Peyer's patch (tissue), 4 donors: ENCODE data around the gene CBX1. TPM values are rescaled to one million over a fixed set of nuclear protein-coding genes. Genes with fewer than 3 reads are reported as not detected.
A peak's percentile ranks its signal among the peaks of the same experiment; 100 is the strongest.

Experiments used
- DNase-seq, 3 donors: peaks; one replicate each; pipeline ENCODE4 v3.0.0-alpha.2; 2017 to 2019
- H3K27ac ChIP-seq, 4 donors: fragments of 200-600 bp; sonication (generic); one replicate each; pipeline ENCODE4 v1.5.1; 2016 to 2019
- H3K27me3 ChIP-seq, 2 donors: fragments of 200-600 bp; sonication (generic); one replicate each; pipeline ENCODE4 v1.5.1; 2019
- H3K36me3 ChIP-seq, 3 donors: fragments of 200-600 bp; sonication (generic); one replicate each; pipeline ENCODE4 v1.5.1; 2016 to 2019
- H3K4me1 ChIP-seq, 4 donors: fragments of 200-600 bp; sonication (generic); one replicate each; pipeline ENCODE4 v1.5.1; 2016 to 2019
- H3K4me3 ChIP-seq, 4 donors: fragments of 200-600 bp; sonication (generic); 1 replicate in 3 of 4; 2 replicates in 1 of 4; pipeline ENCODE4 v1.5.1; 2016 to 2019; ENCODE audit warnings: mild to moderate bottlenecking in 1 of 4
- H3K9me3 ChIP-seq, 4 donors: fragments of 200-600 bp; sonication (generic); one replicate each; pipeline ENCODE4 v1.5.1; 2016 to 2019; ENCODE audit warnings: mild to moderate bottlenecking in 1 of 4
- POLR2A ChIP-seq, 2 donors: fragments of 450-650 bp; IDR thresholded peaks; one replicate each; pipeline ENCODE4 v1.5.1; 2017; ENCODE audit warnings: antibody characterized with exemption in 2 of 2, mild to moderate bottlenecking in 2 of 2, moderate library complexity in 2 of 2
- total RNA-seq, 4 donors: library from RNA; depleted of rRNA; stranded (reverse); fragments of >200 nt; gene quantifications; one replicate each; pipeline ENCODE4 v1.1.0, GENCODE V29; 2016
- TF ChIP-seq, protein P1 (sequence below), 6 experiments: fragments of 450-650 bp in 4 of 6; fragments of 200-600 bp in 2 of 6; sonication (generic) in 1 of 6; IDR thresholded peaks; one replicate each; pipeline ENCODE4 v1.5.1; 2017 to 2019; ENCODE audit warnings: antibody characterized with exemption in 6 of 6, mild to moderate bottlenecking in 3 of 6, moderate library complexity in 1 of 6

Gene CBX1
- total RNA-seq, 4 donors from 2014 or later: 7.2 to 14.0 (median 8.5) TPM

DNA sequence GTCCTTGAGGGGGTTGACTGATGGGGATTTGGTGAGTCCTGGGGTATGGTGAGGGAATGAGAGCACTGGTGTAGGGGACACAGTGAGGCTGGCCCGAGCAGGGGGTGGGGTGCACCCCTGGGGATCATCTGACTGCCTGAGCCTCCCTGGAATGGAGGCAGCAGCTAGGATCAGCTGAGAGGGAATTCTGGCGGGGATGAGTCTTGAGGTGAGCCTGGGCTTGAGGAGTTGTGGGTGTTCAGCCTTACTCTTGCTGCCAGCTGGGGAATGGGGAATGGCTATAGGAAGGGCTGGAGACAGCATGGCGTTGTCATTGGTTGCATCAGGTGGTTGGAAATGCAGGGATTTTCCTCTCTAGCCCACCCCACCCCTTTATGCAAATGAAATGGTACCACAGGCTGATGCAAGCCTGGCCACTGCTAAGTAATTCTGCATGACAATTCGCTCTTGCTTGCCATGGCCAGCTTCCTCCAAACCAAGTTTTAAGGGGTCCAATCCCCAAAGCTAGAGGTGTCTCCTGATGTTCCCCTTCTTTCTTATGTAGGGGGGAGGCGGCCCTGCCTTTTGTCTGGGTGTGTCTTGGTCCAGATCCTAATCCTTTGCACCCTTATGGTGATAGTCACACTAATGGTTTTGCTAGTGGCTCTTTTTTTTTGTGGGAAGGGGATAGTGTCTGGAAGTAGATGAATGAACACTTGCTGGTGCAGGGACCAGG, 45.6 kb downstream of the CBX1 start:
- no peak for DNase-seq
- no peak overlapping the region for H3K4me3 ChIP-seq
- no peaks in the 10 kb centered on the region for H3K27me3 ChIP-seq
- peaks cover 0 to 96% (median 0%) of the 10 kb centered on the region in 3 donors for H3K36me3 ChIP-seq
- H3K4me1 ChIP-seq: peaks cover 3 to 49% (median 32%) of the 10 kb centered on the region in 4 donors
- TF ChIP-seq, protein P1, sequence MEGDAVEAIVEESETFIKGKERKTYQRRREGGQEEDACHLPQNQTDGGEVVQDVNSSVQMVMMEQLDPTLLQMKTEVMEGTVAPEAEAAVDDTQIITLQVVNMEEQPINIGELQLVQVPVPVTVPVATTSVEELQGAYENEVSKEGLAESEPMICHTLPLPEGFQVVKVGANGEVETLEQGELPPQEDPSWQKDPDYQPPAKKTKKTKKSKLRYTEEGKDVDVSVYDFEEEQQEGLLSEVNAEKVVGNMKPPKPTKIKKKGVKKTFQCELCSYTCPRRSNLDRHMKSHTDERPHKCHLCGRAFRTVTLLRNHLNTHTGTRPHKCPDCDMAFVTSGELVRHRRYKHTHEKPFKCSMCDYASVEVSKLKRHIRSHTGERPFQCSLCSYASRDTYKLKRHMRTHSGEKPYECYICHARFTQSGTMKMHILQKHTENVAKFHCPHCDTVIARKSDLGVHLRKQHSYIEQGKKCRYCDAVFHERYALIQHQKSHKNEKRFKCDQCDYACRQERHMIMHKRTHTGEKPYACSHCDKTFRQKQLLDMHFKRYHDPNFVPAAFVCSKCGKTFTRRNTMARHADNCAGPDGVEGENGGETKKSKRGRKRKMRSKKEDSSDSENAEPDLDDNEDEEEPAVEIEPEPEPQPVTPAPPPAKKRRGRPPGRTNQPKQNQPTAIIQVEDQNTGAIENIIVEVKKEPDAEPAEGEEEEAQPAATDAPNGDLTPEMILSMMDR (IDR thresholded peaks at IDR 0.05): no peak
- TF ChIP-seq POLR2A (IDR thresholded peaks at IDR 0.05): no peak
- H3K27ac ChIP-seq: peak overlapping the region in 1 of 4 donors; percentile 30
- H3K9me3 ChIP-seq: no peaks in the 10 kb centered on the region

DNA sequence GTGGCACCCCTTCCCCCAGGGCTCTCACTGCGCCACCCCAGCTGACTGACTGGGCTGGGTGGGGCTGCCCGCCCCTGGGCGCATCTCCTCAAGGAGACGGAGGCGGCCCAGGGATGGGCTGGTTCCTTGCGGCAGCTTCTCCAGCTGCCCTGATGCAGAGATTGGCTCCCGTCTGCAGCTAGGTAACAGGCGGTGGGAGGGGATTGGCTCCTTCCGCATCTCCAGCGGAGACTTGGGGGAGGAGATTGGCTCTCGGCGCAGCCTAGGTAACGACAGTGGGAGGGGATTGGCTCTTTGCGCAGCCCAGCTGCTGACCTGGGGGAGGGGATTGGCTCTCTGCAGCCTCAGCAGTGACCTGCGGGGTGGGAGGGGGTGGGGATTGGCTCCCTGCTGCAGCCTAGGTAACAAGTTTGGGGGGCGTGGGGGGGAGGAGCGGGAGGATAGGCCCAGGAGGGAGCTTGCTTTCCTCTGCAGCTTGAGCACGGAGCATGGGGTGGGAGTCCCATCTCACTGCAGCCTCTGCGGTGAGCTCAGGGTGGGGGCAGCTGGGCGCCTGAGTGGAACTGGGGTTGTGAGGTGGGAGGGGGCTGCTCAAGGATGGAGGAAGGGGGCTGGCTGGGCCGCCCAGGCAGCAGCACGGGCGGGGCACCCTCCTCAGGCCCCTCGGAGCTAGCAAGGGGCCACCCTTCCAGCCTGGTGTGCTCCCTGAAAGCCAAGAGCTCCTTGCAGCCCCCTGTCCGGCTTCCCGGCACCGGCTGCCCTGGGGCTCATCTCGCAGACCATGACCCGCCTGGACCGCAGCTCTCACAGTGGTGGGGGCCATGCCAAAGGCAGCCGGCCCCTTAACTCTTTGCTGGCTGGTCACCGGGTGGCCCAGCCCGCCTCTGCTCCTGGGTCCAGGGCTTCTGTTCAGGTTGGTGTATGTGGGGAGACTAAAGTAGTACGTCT, 46.8 kb downstream of the CBX1 start:
- Histone ChIP-seq H3K36me3 (peaks cover 0 to 86% (median 0%) of the 10 kb centered on the region in 3 donors), H3K27ac (peak overlapping the region; percentile 20 to 99 (median 78)), H3K9me3 (no peaks in the 10 kb centered on the region), H3K4me1 (peaks cover 3 to 61% (median 37%) of the 10 kb centered on the region in 4 donors), H3K27me3 (no peaks in the 10 kb centered on the region), H3K4me3 (peak overlapping the region in 2 of 4 donors; percentile 80 to 85)
- TF ChIP-seq, protein P1 (IDR thresholded peaks at IDR 0.05): no peak
- no peak for TF ChIP-seq POLR2A (IDR thresholded peaks at IDR 0.05)
- no peak for DNase-seq

DNA sequence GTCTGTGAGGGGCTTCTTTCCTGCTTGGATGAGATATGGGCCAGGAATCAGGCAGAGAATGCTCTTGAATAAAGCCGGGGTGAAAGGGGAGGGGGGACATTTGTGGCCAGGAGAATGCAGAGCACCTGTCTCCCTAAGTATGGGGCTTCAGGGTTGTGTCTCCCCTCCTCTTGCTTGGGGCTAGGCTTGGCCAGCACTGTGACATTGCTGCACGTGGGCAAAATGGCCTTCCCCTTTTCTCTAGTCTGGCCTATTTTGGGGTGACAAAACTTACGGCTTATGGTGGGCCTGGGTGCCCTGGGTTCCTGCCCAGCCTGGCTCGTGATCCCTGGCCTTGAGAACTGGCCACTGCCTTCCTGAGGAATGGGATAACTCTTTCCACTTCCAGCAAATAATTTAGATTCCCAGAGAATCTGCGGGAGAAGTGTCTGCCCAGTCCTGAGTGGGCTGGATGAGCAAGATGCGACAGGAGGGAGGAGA, 47.5 kb downstream of the CBX1 start:
- peak overlapping the region in 2 of 4 donors; percentile 80 to 85 for H3K4me3 ChIP-seq

DNA sequence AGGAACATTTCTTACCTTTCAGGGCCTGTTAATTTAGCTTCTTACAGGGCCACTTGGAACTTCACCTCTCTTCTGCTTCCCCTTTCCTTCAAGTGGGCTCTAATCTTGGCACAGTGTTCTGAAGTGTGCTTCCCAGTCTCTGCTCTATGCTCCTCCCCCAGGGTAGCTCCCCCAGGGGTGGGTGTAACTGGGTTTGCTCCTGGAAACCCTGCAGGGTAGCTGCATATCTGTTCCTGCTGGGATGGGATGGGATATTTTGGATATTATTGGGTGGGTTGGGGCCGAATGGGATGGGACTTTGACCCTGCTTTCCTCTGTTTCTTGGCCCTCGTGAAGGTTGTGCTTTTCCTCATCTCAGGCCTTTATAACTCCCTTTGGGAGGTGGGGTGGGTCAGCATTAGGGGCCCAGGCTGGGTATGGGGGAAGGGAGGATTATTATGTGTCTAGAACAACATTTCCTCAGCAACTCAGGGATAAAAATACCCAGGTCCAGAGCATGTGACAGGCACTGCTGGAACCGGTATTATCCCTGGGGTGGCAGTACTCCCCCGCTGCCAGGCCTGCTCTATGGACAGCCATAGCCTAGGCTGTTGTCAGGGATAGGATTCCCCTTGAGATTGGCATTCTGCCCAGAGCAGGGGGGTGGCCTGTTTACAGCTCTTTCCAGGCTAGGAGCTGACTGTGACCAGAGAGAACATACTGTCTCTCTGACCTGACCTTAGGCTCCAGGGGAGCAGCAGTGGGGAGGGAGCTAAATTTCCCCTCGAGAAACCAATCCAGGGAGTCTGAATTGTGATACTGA, 48.1 kb downstream of the CBX1 start:
- H3K4me1 ChIP-seq: peaks cover 3 to 65% (median 41%) of the 10 kb centered on the region in 4 donors
- peak in 1 of 3 donors; percentile 68 for DNase-seq
- H3K4me3 ChIP-seq: peak overlapping the region in 2 of 4 donors; percentile 80 to 85
- TF ChIP-seq, protein P1 (IDR thresholded peaks at IDR 0.05): no peak
- TF ChIP-seq POLR2A (IDR thresholded peaks at IDR 0.05): no peak
- H3K27me3 ChIP-seq: no peaks in the 10 kb centered on the region
- H3K36me3 ChIP-seq: peaks cover 0 to 73% (median 0%) of the 10 kb centered on the region in 3 donors
- peak overlapping the region; percentile 20 to 99 (median 96) for H3K27ac ChIP-seq
- H3K9me3 ChIP-seq: no peaks in the 10 kb centered on the region

More for the DNA sequence above, 47.5 kb downstream of the CBX1 start:
- H3K9me3 ChIP-seq: no peaks in the 10 kb centered on the region
- no peak for TF ChIP-seq POLR2A (IDR thresholded peaks at IDR 0.05)
- TF ChIP-seq, protein P1 (IDR thresholded peaks at IDR 0.05): no peak
- H3K4me1 ChIP-seq: peaks cover 3 to 65% (median 41%) of the 10 kb centered on the region in 4 donors
- no peak for DNase-seq
- H3K36me3 ChIP-seq: peaks cover 0 to 79% (median 0%) of the 10 kb centered on the region in 3 donors
- H3K27me3 ChIP-seq: no peaks in the 10 kb centered on the region
- H3K27ac ChIP-seq: peak overlapping the region; percentile 20 to 99 (median 78)
